Urothelium cell line (cell line): ENCODE data around the gene USP49.

Experiments used
- DNase-seq: peaks from one replicate; pipeline ENCODE4 v3.0.0; 2011; ENCODE audit warnings: low spot score, mixed read lengths
- FAIRE-seq: peaks from 2 replicates; lab custom pipeline; 2011; peaks lifted over from hg19 to GRCh38; lab: Jason Lieb, UNC

The USP49 gene

DNA sequence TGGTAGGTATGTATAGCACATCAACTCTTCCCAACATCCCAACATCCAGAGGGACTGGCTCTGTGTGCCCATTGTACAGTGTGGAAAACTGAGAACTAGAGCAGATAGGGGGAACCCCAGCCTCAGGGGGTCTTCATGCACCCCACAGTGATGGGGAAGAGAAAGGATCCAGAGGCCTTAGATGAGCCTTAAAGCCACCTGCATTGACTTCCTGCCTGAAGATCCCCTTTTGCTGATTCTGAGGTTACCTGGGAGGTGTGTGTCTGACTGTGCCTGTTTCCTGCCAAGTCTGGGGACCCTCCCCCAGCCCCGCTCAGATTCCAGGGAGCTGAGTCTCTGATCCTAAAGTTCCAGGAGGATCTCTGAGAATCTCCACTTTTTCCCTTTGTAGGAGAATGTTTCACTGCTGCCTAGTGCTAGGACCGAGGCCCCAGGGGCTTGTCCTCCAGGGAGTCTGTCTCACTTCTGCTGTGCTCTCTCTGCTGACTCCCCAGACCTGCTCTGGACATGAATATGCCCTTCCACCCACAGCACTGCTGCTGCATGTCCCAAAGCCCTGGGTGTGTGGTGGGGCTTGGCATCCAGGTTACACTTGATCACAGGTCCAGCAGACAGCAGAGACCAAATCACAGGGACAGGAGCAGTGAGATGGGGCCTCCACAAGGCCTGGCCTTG is 135.1 kb downstream of the USP49 start:
- FAIRE-seq (no peak), DNase-seq (no peak)

DNA sequence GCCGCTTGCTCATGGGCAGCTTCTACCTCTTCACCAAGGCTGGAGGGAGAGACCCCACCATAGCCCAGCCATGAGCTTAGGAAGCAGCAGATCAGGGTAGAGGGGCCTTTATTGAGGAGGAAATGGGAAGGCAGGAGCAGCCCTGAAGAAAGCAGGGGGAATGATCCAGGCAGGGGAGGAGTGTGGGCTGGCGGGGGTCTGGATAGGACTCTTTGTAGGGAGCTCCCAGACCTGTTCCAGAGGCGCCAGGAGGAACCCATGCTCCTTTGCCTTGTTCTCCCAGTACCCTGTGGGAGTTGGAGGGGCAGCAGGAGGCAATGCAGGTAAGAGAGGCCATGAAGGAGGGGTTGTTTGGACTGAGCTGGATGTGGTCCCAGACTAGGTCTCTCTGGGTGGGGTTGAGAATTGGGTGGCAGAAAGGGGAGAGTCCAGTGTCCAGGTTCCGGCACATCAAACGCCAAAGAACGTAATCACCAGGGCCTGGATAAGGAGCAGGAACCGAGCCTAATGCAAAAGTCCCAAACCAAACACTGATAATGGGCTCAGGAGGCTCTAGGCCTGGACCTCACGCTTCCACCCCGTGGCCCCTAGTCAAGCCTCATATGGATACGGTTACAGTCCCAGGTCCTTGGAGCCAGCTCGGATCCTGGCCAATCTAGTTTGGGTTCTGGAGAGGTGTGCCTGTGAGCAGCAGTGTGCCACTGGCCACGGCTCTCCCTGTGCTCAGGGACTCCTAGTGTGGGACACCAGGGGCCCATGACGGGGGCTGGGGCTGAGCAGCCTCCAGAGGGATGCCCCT is 135.9 kb downstream of the USP49 start:
- DNase-seq, result no peak
- FAIRE-seq, result no peak

DNA sequence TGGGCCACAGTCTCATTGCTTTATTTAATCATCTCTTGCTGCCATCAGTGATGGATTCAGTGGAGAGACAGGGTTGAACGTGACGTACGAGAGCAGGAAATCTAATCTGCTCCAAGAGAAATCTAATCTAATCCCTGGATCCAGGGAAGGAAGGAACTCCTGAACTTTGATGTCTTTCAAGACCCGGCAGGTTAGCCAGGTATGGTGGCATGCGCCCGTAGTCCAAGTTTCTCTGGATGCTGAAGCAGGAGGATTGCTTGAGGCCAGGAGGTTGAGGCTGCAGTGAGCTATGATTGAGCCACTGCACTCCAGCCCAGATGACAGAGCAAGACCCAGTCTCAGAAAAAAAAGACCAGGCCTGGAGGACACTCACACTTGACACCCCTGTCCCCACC is 136.5 kb downstream of the USP49 start:
- DNase-seq (no peak), FAIRE-seq (no peak)

DNA sequence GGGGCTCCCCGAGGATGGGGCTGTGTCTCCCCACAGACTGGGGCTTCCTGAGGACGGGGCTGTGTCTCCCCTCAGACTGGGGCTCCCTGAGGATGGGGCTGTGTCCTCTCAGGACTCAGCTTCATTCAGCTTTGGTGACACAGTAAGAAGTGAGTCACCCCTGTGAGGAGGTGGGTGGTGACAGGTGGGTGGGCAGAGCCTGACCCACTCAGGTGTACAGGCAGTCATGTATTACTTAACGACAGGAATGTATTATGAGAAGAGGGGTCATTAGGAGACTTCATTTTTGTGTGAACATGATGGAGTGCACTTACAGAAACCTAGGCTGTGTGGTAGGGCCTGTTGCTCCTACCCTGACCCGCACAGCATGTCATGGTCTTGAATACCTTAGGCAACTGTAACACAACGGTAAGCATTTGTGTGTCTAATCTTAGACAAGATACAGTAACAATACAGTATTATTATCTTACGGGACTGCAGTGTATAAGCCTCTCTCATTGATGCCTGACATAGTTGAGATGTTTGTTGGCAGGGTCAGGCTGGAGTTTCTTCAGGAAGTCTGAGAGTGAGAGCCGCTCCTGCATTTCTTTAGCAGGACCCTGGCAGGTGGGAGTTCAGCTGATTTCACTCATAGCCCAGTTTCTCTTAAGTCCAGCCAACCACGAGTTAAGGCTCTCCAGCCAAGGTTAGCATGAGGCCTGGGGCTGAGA is 137.1 kb downstream of the USP49 start:
- DNase-seq, result no peak
- FAIRE-seq, result no peak

DNA sequence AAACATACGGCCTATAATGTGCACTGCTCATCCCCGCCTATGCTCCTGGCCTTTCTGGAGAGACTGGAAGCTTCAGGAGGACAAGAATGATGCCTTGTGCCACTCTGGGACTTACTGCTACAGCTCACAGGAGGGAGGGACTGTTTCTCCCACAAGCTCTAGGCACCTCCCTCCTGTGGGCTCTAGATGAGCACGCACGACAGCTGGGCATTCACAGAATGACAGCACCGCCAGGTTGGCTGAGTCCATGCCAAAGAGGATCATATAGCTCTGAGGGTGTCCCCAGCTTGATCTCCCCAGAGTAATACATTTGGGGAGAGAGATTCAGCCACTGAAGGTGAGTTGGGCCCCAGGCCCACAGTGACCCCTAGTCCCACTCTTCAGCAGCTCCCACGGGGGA is 137.9 kb downstream of the USP49 start:
- DNase-seq, result no peak
- no peak for FAIRE-seq

DNA sequence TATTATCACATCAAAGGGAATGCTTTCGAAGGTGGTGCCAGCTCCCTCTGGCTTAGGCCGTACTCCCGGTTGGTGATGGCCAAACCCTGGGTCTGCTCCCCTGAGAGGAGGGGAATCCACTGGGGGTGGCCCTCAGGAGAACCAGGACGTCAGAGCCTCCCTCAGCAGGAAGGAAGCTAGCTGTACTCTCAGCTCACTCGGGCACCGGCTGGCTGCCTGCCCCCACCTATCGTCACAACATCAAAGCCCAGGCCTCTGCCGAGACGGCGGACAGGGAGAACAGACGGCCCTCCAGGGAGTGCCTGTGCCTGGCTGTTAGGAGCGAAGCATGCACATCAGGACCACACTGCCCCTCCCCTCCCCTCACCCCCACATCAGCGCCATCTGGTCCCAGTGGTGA is 138.8 kb downstream of the USP49 start:
- DNase-seq, result no peak
- no peak for FAIRE-seq

DNA sequence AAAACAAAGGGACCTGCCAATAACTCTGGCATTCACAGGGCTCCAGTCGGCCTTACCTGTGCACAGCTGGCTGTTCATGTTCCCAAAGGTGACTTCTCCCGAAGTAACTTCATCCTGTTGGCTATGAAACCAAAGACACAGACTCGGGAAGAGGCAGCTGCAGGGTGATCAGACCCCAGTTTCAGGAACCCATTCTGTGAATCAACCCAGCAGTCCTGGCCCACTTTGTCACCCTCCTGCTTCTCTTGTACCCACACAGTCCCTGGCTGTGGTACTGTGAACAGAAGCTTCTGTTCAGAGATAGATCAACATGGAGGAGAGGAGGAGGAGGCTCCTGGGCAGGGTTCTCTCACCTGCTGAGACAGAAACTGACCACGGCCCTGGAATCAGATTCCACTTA is 139.3 kb downstream of the USP49 start:
- FAIRE-seq, result no peak
- no peak for DNase-seq

DNA sequence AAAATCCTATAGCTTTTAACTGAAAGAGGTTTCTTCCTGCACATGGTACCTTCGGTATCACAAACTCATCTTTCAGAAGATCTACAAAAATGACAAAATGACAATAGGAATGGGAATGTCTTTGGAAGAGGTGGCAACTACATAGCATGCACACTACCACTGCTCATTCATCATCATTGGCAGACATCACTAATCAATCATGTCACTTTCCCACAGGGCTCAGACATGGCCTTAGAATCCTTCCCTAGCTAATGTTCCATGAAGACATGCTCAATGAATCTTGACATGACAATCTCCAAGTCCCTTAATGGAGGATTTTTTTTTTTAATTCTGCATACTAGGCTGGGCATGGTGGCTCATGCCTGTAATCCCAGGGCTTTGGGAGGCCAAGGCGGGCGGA is 144.8 kb downstream of the USP49 start:
- no peak for DNase-seq
- no peak for FAIRE-seq

DNA sequence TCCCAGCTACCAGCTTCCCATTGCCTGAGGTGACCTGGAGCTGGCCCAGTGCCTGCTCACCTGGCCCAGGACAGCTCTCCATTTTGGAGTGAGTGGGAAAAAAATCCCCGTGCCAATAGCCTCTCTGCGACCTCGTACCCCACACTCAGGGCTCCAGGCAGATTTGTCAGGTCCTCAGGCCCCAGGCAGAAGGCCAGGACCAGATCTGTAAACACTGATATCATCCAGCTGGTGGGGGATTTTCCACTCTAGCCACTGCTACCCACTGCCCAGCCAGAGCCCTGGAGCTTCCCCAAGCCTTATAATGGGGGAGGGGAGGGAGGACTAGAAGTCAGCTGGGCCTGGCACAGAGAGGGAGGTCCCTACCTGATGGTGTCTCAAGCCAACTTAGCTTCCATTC is 146.6 kb downstream of the USP49 start:
- no peak for FAIRE-seq
- no peak for DNase-seq

DNA sequence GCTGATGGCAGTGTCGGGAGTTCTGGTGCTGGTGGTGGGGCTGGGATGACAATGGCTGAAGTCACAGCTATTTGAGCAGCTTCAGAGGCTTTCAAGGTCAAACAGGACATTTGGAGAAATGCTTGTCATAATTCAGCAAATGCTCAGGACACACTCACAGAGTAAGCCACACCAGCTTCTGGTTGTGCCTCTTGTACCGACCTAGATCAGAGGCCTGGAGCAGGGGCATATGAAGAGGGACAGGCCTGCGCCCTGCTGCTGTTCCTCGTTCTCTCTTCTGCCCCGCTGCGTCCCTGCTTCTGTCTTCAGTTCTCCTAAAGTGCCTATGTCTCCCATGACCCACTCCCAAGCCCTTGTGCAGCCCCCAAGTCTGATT is 147.1 kb downstream of the USP49 start:
- DNase-seq, result no peak
- FAIRE-seq, result no peak

DNA sequence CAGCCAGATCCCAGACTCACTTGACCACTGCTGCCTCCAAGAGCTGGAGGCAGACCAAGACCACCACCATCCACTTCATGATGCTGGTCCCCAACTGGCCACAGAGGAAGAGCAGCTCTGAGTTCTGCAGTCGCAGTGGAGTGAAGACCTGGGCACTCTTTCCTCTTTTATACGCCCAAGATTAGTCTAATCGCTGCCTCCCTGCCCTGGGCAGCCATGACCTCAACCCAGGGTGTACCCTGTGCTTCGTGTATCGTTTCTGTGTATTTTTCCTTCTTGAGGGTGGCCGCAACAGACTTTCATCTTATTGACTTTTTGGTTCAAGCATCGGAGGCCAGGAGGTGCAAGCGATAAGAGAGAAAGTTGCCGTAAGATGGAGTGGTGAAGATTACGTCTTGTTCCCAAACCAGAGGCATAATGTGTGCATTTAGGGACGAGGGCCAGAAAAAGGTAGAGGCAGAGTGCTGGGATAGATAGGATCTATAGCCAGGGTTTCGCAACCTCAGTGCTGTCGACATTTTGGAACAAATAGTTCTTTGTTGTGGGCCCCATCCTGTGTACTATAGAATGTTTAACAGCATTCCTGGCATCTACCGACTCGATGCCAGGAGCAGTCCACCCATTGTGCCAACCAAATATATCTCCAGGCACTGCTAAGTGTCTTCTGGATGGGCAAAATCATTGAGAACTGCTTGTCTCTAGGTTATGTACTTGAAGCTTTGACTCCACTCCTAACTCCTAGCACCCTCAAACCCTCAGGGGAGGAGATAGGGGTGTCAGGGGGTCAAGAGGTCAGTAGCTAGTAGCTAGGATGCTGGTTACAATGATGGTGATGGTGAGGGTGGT is 147.7 kb downstream of the USP49 start, which contains the start of gene PGC:
PGC (minus strand) TSS at position 142 of the 846 bp plus-strand sequence; CDS start at position 79, 63 bp downstream.
- no peak for FAIRE-seq
- no peak for DNase-seq

DNA sequence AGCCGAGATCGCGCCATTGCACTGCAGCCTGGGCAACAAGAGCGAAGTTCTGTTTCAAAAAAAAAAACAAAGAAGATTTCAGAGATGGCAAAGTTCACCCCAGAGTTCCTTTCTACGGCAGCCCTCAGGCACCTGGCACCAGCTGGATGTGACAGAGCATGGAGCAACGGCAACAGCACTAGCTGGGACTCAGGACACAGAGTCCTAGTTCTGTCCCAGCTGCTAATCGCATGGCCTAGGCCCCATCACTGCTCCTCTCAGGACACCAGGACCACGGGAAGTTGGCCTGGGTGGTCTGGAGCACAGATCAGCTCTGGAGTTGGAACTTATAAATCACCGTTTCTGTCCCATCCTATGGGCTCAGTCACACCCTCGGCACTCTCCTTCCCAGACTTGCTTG is 149.1 kb downstream of the USP49 start:
- DNase-seq (no peak), FAIRE-seq (no peak)

DNA sequence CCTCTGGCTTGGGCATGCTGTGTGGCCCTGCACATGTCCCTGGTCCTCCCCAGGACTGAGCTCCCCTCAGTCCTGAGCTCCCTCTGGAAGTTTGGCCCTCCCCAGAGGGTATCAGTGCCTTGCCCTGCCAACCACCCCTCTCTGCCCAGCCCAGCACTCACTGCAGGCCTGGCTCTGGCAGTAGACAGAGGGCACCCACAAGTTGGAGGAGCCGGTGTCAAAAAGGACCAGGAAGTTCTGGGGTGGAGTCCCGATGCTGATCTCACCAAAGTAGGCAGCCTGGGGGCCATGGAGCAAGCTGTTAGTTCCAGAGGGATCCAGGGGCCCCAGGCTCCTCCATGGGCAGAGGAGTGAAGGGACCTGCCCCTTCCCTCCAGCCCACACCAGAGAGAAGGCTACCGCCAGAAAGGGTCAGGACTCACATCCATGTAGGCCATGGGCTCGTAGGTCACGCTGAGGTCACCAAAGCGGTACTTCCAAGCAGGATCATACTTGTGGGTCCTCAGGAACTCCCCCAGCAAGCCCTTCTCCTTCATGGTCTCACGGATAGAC is 150.9 kb downstream of the USP49 start:
- DNase-seq (no peak), FAIRE-seq (no peak)

DNA sequence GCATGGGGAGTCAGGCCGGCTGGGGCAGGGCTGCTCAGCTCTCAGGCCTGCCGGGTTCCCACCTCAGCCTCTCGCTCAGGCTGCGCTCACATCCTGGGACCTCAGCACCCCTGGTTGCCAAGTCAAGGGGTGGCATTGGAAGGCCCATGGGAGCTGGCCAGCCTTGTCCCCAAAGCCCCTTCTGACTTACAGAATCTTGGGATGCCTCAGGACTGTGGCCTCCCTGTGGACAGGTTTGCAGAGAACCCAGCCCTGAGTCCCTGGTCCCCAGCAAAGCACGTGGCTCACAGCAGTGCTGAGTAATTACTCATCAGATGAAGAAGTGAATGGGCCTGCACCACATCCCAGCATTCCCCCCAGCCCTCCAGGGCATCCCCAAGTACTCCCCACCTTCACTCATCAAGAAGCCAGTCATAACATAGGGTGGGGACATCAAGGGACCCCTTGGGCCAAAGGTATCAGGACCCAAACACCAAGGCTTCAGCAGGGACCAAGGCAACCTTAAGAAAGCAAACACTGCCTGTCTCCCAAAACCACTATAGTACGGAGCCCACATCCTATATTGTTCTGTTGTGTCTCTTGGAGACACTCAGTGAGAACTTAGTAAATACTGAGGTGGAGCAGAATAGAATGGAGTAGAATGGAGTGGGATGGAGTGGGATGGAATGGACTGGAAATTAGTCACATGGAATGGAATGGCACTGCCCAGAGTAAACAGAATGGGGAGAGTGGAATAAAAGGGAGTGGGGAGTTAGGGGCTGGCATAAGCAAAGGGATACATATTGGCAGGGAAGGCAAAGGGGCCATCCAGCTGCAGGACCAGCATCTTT is 151.6 kb downstream of the USP49 start:
- FAIRE-seq (no peak), DNase-seq (no peak)

DNA sequence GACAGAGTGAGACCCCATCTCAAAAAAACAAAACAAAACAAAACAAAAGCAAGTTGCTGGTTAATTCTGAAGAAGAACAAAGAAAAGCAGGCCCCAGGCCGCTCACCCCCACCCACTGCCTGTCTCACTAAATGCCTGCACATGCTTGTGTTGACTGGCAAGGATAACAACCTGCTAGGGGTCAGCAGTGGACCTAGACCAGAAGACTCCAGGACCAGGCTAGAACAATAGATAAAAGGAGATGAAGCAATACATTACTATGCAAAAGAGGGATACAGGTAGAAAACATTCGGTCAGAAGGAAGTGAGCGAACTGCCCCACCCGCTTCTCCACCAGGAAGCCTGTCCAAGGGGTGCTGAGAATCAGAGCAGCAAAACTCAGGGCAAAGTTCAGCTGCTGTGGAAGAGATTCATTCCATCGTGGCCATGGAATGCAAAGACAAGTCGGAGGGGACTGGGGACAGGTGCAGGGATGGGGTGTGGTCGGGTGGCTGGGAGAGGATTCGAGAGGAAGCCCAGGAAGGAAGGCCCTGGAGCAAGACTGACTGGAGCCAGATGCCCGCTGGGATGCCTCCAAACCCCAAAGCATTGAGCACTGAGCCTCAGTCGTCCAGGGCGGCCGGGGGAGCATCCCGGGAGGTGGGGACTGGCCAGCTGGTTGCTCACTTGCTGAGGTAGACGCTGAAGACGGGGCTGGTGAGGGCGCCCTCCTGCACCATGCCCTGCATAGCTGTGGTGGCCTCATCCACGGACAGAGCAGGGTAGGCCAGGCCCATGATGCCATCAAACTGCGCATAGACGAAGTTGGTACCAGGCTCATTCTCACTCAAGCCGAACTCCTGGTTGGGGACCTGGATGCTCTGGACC is 153.3 kb downstream of the USP49 start:
- DNase-seq (no peak), FAIRE-seq (no peak)

DNA sequence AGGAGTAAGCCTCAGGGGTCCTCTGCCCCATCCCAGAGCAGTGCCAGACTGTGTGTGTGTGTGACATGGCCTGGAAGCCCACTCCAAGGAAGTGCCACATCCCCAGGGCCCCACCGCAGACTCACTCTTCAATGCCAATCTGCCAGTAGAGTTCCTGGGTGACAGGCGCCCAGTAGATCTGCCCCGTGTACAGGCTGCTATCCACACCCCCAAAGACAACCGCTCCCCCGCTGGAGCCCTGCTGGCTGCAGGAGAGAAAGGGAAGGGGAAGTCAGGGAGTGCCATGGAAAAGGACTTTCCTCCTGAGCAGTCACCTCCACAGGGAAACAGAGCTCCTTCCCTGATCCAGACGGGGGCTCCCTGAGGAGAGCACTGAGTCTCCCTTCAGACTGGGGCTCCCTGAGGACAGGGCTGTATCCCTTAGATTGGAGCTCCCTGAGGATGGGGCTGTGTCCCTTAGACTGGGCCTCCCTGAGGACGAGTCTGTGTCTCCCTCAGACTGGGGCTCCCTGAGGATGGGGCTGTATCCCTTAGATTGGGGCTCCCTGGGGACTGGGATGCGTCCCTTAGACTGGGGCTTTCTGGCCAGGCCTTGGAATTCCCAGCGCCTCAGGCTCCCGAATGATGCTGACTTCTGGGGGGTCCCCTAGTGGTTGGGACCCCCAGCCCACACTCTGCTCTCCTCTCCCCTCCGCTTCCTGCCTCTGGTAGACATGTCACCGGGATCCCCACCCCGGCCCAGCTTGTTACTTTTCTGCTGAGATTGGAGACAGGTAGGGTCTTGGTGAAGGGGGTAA is 154.6 kb downstream of the USP49 start:
- DNase-seq (no peak), FAIRE-seq (no peak)
